ENCODE measurements around the gene HSP90AB1.

- TF ChIP-seq CTCF (IDR thresholded peaks at IDR 0.05; ENCODE audit: low read depth, low read length, poor library complexity, severe bottlenecking) = no peak
- TF ChIP-seq EZH2phosphoT487 (IDR thresholded peaks at IDR 0.05; ENCODE audit: borderline replicate concordance, low read length) = no peak
These were observed 43.7 kb upstream of the HSP90AB1 start for GRCh38 chr6:44202972-44203750.
